Measurements from ENCODE around the gene HCRT.
A peak's percentile ranks its signal among the peaks of the same experiment; 100 is the strongest.

The HCRT gene

GRCh38 chr17:42163696-42164407 lies 21.4 kb downstream of the HCRT start:
- ATAC-seq (ENCODE audit: low read depth): no peak
- H3K27me3 ChIP-seq (ENCODE audit: insufficient read depth, poor library complexity, severe bottlenecking): no peaks in the 10 kb centered on the region
- H3K4me1 ChIP-seq (ENCODE audit: insufficient read depth, poor library complexity, severe bottlenecking): no peaks in the 10 kb centered on the region

GRCh38 chr17:42163113-42163512 lies 22.1 kb downstream of the HCRT start:
- no peak for DNase-seq (ENCODE audit: low spot score)

More at GRCh38 chr17:42163696-42164407, 21.4 kb downstream of the HCRT start:
- H3K9me3 ChIP-seq (ENCODE audit: severe bottlenecking): no peaks in the 10 kb centered on the region
- H3K36me3 ChIP-seq (ENCODE audit: low read depth): no peaks in the 10 kb centered on the region
- no peak for DNase-seq (ENCODE audit: low spot score)
- no peak overlapping the region for H3K4me3 ChIP-seq (ENCODE audit: severe bottlenecking)
- H3K27ac ChIP-seq (ENCODE audit: poor library complexity, severe bottlenecking): no peak overlapping the region
- TF ChIP-seq CTCF (IDR thresholded peaks at IDR 0.05; ENCODE audit: poor library complexity, severe bottlenecking): no peak

GRCh38 chr17:42160531-42160910 lies 24.7 kb downstream of the HCRT start:
- Histone ChIP-seq H3K4me3 (ENCODE audit: severe bottlenecking) (no peak overlapping the region), H3K27ac (ENCODE audit: poor library complexity, severe bottlenecking) (no peak overlapping the region), H3K4me1 (ENCODE audit: insufficient read depth, poor library complexity, severe bottlenecking) (no peaks in the 10 kb centered on the region), H3K36me3 (ENCODE audit: low read depth) (no peaks in the 10 kb centered on the region), H3K27me3 (ENCODE audit: insufficient read depth, poor library complexity, severe bottlenecking) (no peaks in the 10 kb centered on the region), H3K9me3 (ENCODE audit: severe bottlenecking) (no peaks in the 10 kb centered on the region)
- TF ChIP-seq CTCF (IDR thresholded peaks at IDR 0.05; ENCODE audit: poor library complexity, severe bottlenecking): no peak
- ATAC-seq (ENCODE audit: low read depth) (no peak), DNase-seq (ENCODE audit: low spot score) (no peak)

More at GRCh38 chr17:42163113-42163512, 22.1 kb downstream of the HCRT start:
- H3K27ac ChIP-seq (ENCODE audit: poor library complexity, severe bottlenecking): no peak overlapping the region
- TF ChIP-seq CTCF (IDR thresholded peaks at IDR 0.05; ENCODE audit: poor library complexity, severe bottlenecking): peak; percentile 22
- H3K27me3 ChIP-seq (ENCODE audit: insufficient read depth, poor library complexity, severe bottlenecking): no peaks in the 10 kb centered on the region
- no peak overlapping the region for H3K4me3 ChIP-seq (ENCODE audit: severe bottlenecking)
- ATAC-seq (ENCODE audit: low read depth): no peak
- no peaks in the 10 kb centered on the region for H3K9me3 ChIP-seq (ENCODE audit: severe bottlenecking)
- no peaks in the 10 kb centered on the region for H3K4me1 ChIP-seq (ENCODE audit: insufficient read depth, poor library complexity, severe bottlenecking)
- no peaks in the 10 kb centered on the region for H3K36me3 ChIP-seq (ENCODE audit: low read depth)

GRCh38 chr17:42159796-42160530 lies 25.3 kb downstream of the HCRT start:
- H3K27me3 ChIP-seq (ENCODE audit: insufficient read depth, poor library complexity, severe bottlenecking): no peaks in the 10 kb centered on the region
- H3K36me3 ChIP-seq (ENCODE audit: low read depth): no peaks in the 10 kb centered on the region
- DNase-seq (ENCODE audit: low spot score) (no peak), ATAC-seq (ENCODE audit: low read depth) (no peak)
- H3K4me3 ChIP-seq (ENCODE audit: severe bottlenecking): no peak overlapping the region
- H3K4me1 ChIP-seq (ENCODE audit: insufficient read depth, poor library complexity, severe bottlenecking): no peaks in the 10 kb centered on the region
- TF ChIP-seq CTCF (IDR thresholded peaks at IDR 0.05; ENCODE audit: poor library complexity, severe bottlenecking): no peak
- H3K9me3 ChIP-seq (ENCODE audit: severe bottlenecking): no peaks in the 10 kb centered on the region
- H3K27ac ChIP-seq (ENCODE audit: poor library complexity, severe bottlenecking): no peak overlapping the region
